ENCODE data around the gene UTP11.

UTP11 gene

GRCh38 chr1:38003261-38004250 is 9.0 kb upstream of the UTP11 start:
- no peak for DNase-seq

GRCh38 chr1:38004284-38005108 is 8.0 kb upstream of the UTP11 start:
- no peak for DNase-seq

- no peak for DNase-seq
Measured at GRCh38 chr1:38005195-38006007, 7.1 kb upstream of the UTP11 start, which contains the start of gene FHL3. Gene FHL3, minus strand, starts transcription at chr1:38005514. Its CDS starts 6,102 bp downstream, at chr1:37999412.

- DNase-seq, result no peak
Measured at GRCh38 chr1:38006008-38006828, 6.3 kb upstream of the UTP11 start.

GRCh38 chr1:38009088-38009840 is 3.3 kb upstream of the UTP11 start:
- DNase-seq, result no peak

GRCh38 chr1:38009841-38010180 is 2.7 kb upstream of the UTP11 start:
- no peak for DNase-seq

- no peak for DNase-seq
Measured at GRCh38 chr1:38013227-38013622, 691 bp downstream of the UTP11 start.

GRCh38 chr1:38014171-38014570 is 1.6 kb downstream of the UTP11 start:
- DNase-seq, result no peak

- DNase-seq, result no peak
Measured at GRCh38 chr1:38014724-38015424, 2.3 kb downstream of the UTP11 start.

GRCh38 chr1:38015978-38016725 is 3.6 kb downstream of the UTP11 start:
- no peak for DNase-seq

GRCh38 chr1:38018864-38019343 is 6.4 kb downstream of the UTP11 start:
- no peak for DNase-seq

- DNase-seq, result no peak
Measured at GRCh38 chr1:38020396-38020795, 7.9 kb downstream of the UTP11 start.

GRCh38 chr1:38021969-38022368 is 9.4 kb downstream of the UTP11 start:
- no peak for DNase-seq

GRCh38 chr1:38022810-38023209 is 10.3 kb downstream of the UTP11 start:
- no peak for DNase-seq

- DNase-seq, result no peak
Measured at GRCh38 chr1:38025233-38025632, 12.7 kb downstream of the UTP11 start.

- DNase-seq, result no peak
Measured at GRCh38 chr1:38025664-38026063, 13.1 kb downstream of the UTP11 start.

- DNase-seq, result peak; percentile 36
Measured at GRCh38 chr1:38026592-38027200, 14.2 kb downstream of the UTP11 start.

- DNase-seq, result no peak
Measured at GRCh38 chr1:38027201-38028104, 14.9 kb downstream of the UTP11 start.

Measured in NCI-H1694 treated with DMSO at 0.1 percent for 48 hours (cell line).